ENCODE results near the gene HS3ST1.

DNA sequence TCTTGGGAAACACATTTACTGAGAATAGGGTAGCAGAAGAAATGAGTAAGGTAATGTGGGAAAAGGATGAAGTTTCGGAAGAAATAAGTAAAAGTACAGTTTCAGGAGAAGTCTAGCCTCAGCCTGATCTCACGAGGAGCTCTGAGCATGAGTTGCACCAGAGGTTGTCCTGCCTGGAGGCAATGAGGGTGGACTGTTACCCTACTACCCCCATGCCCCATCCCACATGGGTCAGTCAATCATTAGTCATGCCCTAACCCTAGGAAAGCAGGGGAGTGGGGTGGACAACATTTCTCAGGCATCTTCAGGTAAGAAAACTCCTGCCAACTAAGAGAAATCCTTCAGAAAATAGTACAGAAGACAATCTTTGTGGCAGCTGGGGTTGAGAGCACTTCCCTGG lies 35.1 kb downstream of the HS3ST1 start:
- no peak for TF ChIP-seq FOXM1 (IDR thresholded peaks at IDR 0.05; ENCODE audit: borderline replicate concordance)
- TF ChIP-seq CTBP1 (IDR thresholded peaks at IDR 0.05; ENCODE audit: borderline replicate concordance) = no peak
- TF ChIP-seq L3MBTL2 (conservative IDR thresholded peaks at IDR 0.05) = no peak
- TF ChIP-seq BHLHE40 (IDR thresholded peaks at IDR 0.05; ENCODE audit: borderline replicate concordance) = no peak
- TF ChIP-seq FOXK2 (IDR thresholded peaks at IDR 0.05) = no peak
- TF ChIP-seq, protein P1, sequence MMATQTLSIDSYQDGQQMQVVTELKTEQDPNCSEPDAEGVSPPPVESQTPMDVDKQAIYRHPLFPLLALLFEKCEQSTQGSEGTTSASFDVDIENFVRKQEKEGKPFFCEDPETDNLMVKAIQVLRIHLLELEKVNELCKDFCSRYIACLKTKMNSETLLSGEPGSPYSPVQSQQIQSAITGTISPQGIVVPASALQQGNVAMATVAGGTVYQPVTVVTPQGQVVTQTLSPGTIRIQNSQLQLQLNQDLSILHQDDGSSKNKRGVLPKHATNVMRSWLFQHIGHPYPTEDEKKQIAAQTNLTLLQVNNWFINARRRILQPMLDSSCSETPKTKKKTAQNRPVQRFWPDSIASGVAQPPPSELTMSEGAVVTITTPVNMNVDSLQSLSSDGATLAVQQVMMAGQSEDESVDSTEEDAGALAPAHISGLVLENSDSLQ (IDR thresholded peaks at IDR 0.05) = no peak
- TF ChIP-seq TARDBP (IDR thresholded peaks at IDR 0.05) = no peak
- no peak for TF ChIP-seq SP1 (IDR thresholded peaks at IDR 0.05)
- no peak for TF ChIP-seq FOXA1 (IDR thresholded peaks at IDR 0.05)
